ENCODE results near the gene CRTAP. TPM values are rescaled to one million over a fixed set of nuclear protein-coding genes. Genes with fewer than 3 reads are reported as not detected.
"Not testable (repeated sequence)": the region's sequence is repeated elsewhere in the genome, so short reads cannot be mapped to it uniquely, and the experiment has no call there.

The CRTAP gene
- total and polyA plus RNA-seq, 2 of the 13 experiments (the other 11 are each of a cell fraction or from before 2014, with no cell fraction given) = 54.2 to 119 TPM

- H3K4me2 ChIP-seq (ENCODE audit: low read depth, low read length); H3K9ac ChIP-seq (ENCODE audit: insufficient read depth, low read depth, low read length); H3K9me3 ChIP-seq (ENCODE audit: low read length); H3K4me3 ChIP-seq (replicated peaks in 1 of 3; ENCODE audit: insufficient read depth in 1 of 3, low read depth in 2 of 3, low read length in 3 of 3); FAIRE-seq; DNase-seq (ENCODE audit: low spot score); POLR2A ChIA-PET; H4K20me1 ChIP-seq (ENCODE audit: insufficient read depth, low read length); H2AFZ ChIP-seq (ENCODE audit: low read length); H3K36me3 ChIP-seq (replicated peaks in 1 of 2; ENCODE audit: control insufficient read depth in 1 of 2, insufficient read depth in 2 of 2, low read length in 2 of 2); intact Hi-C loops (cut with micrococcal nuclease; ENCODE audit: unreplicated experiment); BruUV-seq (replicated peaks); H3K27me3 ChIP-seq (ENCODE audit: control insufficient read depth in 1 of 2, insufficient read depth in 2 of 2, low read length in 2 of 2); H3K27ac ChIP-seq (ENCODE audit: extremely low read length, insufficient read depth, low read length); ATAC-seq; CTCF ChIA-PET (ENCODE audit: low intra/inter-chr PET ratio, low total read pairs): not testable (repeated sequence)
- Histone ChIP-seq H3K4me1 (ENCODE audit: insufficient read depth, low read length) (peaks cover 50% of the 10 kb centered on the region), H3K79me2 (ENCODE audit: insufficient read depth, low read length) (peaks cover 23% of the 10 kb centered on the region)
- 88% methylated on average over 5 of the region's 6 CpGs for WGBS (ENCODE audit: low lambda C conversion rate)
- in situ Hi-C loops (cut with HindIII; ENCODE audit: extremely low pct_ligation_motif_present, low pct_unique_long_range_greater_than_20kb) = loop anchor here (5.0 to 25.0 kb wide), 2 partner anchors 128 to 343 kb away; partner anchors contain the start of gene CCR4
- TF ChIP-seq ZNF121 (CRISPR knock-in tag; IDR thresholded peaks at IDR 0.05) = peak; percentile 94
Measured at GRCh38 chr3:33079813-33080212, 34.0 kb upstream of the CRTAP start.

GRCh38 chr3:33081812-33082211 is 32.0 kb upstream of the CRTAP start:
- BruUV-seq (replicated peaks) = no TSS peak
- peak; percentile 46; the same call in 2 of the 3 replicates for ATAC-seq
- DNase-seq (ENCODE audit: low spot score) = no peak
- H3K4me2 ChIP-seq (ENCODE audit: low read depth, low read length) = no peak overlapping the region
- in situ Hi-C loops (cut with HindIII; ENCODE audit: extremely low pct_ligation_motif_present, low pct_unique_long_range_greater_than_20kb) = loop anchor here (5.0 to 25.0 kb wide), 2 partner anchors 130 to 345 kb away; partner anchors contain the start of gene CCR4
- no peaks in the 10 kb centered on the region for H4K20me1 ChIP-seq (ENCODE audit: insufficient read depth, low read length)
- no peaks in the 10 kb centered on the region for H3K9me3 ChIP-seq (ENCODE audit: low read length)
- no peaks in the 10 kb centered on the region for H3K27me3 ChIP-seq (ENCODE audit: control insufficient read depth in 1 of 2, insufficient read depth in 2 of 2, low read length in 2 of 2)
- ChIA-PET POLR2A (no interaction called here), CTCF (ENCODE audit: low intra/inter-chr PET ratio, low total read pairs) (no interaction called here)
- H2AFZ ChIP-seq (ENCODE audit: low read length) = no peak overlapping the region
- no peak overlapping the region for H3K9ac ChIP-seq (ENCODE audit: insufficient read depth, low read depth, low read length)
- H3K36me3 ChIP-seq (replicated peaks in 1 of 2; ENCODE audit: control insufficient read depth in 1 of 2, insufficient read depth in 2 of 2, low read length in 2 of 2) = no peaks in the 10 kb centered on the region; a peak in 1 of 5 replicates
- H3K4me3 ChIP-seq (replicated peaks in 1 of 3; ENCODE audit: insufficient read depth in 1 of 3, low read depth in 2 of 3, low read length in 3 of 3) = no peak overlapping the region
- FAIRE-seq = no peak
- H3K27ac ChIP-seq (ENCODE audit: extremely low read length, insufficient read depth, low read length) = no peak overlapping the region
- peaks cover 40% of the 10 kb centered on the region for H3K79me2 ChIP-seq (ENCODE audit: insufficient read depth, low read length)
- TF ChIP-seq YEATS2 (CRISPR knock-in tag; IDR thresholded peaks at IDR 0.05; ENCODE audit: borderline replicate concordance) = no peak
- no peak for TF ChIP-seq CREM (IDR thresholded peaks at IDR 0.05)
- no peak for TF ChIP-seq CREM (CRISPR knock-in tag; IDR thresholded peaks at IDR 0.05)
- TF ChIP-seq ETV6 (CRISPR knock-in tag; conservative IDR thresholded peaks at IDR 0.05) = no peak
- no peak for TF ChIP-seq ZNF260 (CRISPR knock-in tag; IDR thresholded peaks at IDR 0.05; ENCODE audit: borderline replicate concordance, low read depth)
- no peak for TF ChIP-seq MYPOP (CRISPR knock-in tag; IDR thresholded peaks at IDR 0.05)
- no peak for TF ChIP-seq REST (IDR thresholded peaks at IDR 0.05; ENCODE audit: borderline replicate concordance in 1 of 2, low read depth in 1 of 2, low read length in 2 of 2)
- TF ChIP-seq ZNF761 (CRISPR knock-in tag; conservative IDR thresholded peaks at IDR 0.05) = no peak
- intact Hi-C loops (cut with micrococcal nuclease; ENCODE audit: unreplicated experiment) = no loop called here
- H3K4me1 ChIP-seq (ENCODE audit: insufficient read depth, low read length) = peaks cover 50% of the 10 kb centered on the region

Data from HepG2 (cell line).